SKM-1 (cell line): Measurements from ENCODE around the gene SV2C.

ENCODE experiments used
- DNase-seq: peaks from one replicate; lab custom pipeline; 2025; ENCODE audit not compliant: unreplicated experiment; lab: John Stamatoyannopoulos, UW

The SV2C gene

DNA sequence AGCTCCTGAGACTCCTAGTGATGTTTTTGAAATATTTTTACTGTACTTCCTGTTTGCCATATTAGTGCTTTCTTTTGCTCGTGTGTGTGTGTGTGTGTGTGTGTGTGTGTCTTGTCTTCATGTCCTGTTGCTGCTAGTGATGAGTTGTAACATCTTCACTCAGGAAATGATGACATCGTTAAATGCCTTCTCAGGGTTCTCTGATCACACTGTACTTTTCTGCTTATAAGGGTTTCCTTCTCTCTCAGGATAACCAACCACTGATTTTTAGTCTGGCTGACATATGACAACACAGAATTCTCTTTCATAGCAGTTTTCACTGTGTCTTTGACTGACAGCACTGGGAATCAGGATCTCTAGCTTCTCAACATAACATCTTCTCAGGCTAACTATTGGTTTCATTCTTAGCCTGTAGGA lies 16.1 kb downstream of the SV2C start:
- no peak for DNase-seq

- no peak for DNase-seq
These were observed 16.6 kb downstream of the SV2C start for GRCh38 chr5:76099756-76100155.

GRCh38 chr5:76104027-76104426 lies 20.8 kb downstream of the SV2C start:
- no peak for DNase-seq

- DNase-seq = no peak
These were observed 23.0 kb downstream of the SV2C start for GRCh38 chr5:76106149-76106548.

GRCh38 chr5:76111477-76112174 lies 28.4 kb downstream of the SV2C start:
- no peak for DNase-seq

DNA sequence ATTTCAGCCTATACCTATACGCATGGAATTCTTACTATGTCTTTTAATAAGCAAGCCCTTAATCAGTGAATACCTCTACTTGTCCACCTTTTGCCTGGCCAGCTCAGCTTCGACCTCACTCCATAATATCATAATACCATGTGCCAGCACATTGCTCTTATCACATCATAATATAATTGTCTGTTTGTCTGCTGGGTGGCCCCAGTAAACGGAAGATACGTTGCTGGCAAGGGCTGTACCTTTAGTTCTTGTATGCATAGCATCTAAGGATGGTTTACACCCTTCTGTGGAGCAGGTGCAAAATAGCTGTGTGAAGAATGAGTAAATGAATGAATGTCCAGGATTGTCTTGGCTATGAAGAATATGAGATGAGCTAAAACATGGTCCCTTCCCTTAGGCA lies 29.9 kb downstream of the SV2C start:
- no peak for DNase-seq

GRCh38 chr5:76114179-76114851 lies 31.1 kb downstream of the SV2C start:
- DNase-seq = no peak

DNA sequence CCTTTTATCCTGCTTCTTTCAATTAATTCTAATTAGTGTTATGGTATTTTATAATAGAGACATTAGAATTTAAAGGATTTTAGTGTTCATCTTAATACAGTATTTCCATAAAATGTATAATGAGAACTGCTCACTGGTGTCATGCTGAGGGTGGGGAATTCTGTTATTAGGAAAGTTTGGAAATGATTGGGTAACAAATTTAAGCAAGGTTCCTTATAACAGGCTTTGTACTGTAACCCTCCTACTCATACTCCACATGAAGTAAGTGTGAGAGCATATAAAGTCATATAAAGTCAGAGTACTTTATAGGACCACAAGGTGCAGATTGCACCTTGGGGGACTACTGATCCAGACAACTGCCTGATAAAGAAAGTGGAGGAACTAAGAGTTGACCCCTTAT lies 42.2 kb downstream of the SV2C start:
- DNase-seq = no peak

- DNase-seq = no peak
These were observed 42.7 kb downstream of the SV2C start for GRCh38 chr5:76125888-76126287.

DNA sequence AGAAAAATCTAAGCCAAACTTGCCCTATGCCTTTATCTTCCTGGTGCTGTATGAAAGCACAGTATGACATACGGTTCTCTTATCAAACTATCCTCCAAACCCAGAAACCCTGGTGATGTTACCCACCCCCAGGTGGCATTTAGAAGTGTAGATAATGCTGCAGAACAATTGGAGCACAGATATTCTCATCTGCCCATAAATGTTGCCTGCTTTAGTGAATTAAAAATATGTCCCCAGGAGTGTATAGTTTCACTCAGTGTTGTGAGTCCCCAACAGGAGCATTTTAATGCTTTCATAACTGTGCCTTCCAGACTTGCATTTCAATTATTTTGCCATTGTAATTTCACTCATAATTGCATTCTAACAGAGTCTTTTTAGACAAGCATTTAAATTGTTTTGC lies 50.8 kb downstream of the SV2C start:
- no peak for DNase-seq

DNA sequence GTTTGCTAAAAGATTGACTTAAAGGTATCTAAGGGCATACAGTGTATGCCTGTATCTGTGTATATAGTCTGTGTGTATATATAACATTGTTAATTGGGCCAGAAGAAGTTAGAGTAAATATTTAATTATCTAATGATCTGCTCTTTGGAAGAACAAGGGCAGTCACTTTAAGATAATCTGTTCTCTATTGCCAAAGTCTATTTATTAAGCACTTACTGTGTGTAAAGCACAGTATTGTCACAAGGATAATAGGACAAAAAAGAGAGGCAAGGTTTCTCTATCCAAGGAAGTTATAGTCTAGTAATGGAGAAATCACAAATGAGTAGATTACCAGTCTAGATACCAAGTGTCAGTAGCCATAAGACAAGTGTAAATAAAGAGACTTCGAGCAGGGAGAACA lies 51.5 kb downstream of the SV2C start:
- DNase-seq = no peak

DNA sequence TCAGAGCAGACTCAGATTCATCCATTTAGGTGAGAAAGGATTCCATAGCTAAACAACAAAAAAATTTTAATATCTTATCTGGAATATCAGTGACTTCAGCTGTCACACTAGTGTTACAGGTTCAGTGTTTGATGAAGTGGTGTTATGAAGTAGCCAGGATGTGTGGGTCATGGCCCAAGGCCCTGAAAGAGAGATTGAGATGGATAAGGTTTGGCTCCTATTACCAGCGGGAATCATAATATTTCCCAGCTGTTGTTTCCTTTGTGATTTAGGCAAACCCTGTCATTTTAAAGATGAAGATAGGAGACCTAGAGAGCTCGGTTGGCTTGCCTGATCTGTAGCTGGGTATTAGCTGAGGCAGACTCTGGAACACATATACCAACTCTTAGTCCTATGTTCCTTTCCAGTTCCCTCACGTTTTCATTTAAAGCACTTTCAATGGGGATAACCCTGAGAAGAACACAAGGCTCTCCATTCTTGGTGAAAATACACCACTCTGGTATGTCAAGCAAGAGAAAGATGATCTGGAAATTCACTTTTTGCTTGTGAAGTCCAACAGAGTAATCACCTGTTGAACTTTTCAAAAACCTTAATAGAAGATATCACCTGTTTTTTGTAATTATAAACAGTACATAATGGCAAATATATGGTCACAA lies 54.8 kb downstream of the SV2C start:
- DNase-seq = no peak

DNA sequence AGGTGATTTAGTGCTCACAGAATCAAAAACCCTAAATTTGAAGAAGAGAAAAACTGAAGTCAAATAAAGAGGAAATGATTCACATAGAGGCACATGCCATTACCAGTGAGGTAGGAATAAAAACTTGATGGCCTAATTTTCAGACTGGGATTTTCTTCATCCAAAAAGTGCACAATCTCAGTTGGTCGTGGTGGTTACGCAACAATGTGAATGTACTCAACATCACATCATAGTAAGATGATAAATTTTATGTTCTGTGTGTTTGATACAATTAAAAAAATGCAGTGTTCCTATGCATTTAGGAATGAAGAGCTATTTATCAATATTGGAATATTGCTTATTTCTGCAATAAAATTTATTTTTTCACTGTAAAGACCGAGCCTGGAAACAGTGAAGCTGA lies 60.7 kb downstream of the SV2C start:
- DNase-seq = no peak

DNA sequence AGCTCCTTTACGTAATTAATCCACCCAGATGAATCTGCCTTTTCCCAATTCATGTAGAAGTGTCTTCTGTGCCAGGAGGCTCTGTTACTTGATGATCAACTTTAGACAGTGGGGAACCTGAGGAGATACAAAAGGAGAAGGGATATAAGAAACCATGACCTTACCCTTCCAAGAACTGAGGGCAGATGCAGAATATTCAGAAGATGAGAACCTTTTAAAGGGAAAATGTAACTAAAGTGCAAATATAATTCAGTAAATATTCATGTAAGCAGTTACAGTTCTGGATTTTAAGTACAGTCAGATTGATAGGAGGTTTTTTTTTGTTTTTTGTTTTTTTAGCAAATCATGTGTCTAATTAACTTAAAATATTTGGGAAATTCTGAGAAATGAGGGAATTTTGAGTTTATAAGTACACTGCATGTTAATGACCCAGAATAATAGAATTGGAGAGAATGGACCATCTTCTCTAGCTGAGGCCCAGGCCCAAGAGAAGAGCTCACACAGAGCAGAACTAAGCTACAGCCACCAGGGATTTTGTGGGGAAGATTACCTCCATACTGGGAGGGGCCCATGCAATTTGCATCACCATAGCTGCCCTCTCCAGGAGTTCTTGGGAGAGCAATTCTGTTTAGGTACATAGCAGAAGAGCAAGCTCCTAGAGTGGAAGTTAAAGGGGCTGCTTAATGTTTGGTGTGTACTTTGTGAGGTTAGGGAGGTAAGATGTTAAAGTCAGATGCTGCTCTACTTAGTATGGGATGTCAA lies 61.5 kb downstream of the SV2C start:
- no peak for DNase-seq

- DNase-seq = no peak
These were observed 62.8 kb downstream of the SV2C start for GRCh38 chr5:76145945-76146344.

- no peak for DNase-seq
These were observed 66.5 kb downstream of the SV2C start for GRCh38 chr5:76149636-76150035.

- DNase-seq = no peak
These were observed 69.0 kb downstream of the SV2C start for GRCh38 chr5:76152161-76152560.

DNA sequence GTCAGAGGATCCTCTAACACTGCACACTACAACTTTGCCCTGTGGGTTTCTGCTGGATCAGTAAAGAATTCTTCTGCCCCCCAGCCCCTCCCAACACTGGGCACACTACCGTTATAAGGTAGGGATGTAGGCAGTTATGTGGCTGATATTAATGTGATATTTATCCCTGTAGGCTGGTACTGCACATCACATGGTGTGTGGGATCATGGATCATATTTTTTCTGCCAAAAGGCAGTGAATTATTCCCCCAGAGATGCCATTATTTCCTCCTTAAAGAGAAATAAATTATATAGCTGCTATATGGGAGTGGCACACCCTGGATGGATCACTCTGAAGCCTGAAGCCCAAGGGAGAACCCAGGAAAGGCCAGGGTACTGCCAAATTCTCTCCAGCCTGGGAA lies 69.5 kb downstream of the SV2C start:
- no peak for DNase-seq

DNA sequence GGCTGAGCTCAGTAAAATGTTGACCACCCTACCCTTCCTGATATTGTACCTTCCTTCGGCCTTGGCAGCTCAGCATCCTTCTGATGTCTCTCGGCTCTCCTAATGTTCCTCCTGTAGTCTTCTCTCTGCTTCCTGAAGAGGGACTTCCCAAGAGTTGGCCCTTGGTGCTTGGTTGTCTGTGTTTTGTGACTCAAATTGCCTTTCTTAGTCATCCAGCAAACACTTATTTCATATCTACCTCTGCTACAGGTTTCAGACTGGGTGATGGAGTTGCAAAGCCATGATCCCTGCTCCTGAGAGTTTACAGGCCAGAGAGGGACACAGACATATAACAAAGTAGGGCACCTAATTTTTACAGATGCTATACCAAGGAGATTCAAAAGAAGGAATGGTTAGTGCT lies 70.1 kb downstream of the SV2C start:
- DNase-seq = no peak

DNA sequence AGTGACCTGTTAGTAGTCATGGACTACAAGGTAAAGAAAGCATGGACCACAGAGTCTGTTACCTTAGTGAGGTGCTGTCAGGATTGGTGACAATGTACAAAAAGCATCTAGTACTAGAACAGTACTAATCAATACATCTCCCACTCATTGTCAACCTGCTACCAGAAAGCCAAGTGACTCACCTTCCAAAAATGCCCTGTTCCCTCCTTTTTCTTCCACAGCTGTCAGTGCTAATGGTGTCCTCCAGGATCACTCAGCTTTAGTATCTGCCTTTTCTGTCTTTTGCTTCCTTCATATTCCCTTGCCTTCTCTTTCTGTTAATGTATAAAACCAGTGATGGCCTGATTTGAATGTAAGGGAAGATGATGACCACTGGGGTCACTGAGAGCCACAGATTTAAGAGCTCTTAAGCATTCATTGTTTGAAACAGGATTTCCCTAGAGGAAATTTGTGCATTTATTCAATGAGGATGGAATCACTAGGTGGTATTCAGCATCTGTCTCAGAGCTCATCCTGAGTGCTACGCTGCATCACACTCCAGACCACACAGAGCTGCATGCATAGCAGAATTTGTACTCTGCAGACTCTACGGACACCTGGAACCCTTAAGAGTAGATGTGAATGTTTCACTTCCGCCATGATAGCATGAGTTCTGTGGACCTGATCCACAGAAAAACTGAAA lies 71.0 kb downstream of the SV2C start:
- no peak for DNase-seq

DNA sequence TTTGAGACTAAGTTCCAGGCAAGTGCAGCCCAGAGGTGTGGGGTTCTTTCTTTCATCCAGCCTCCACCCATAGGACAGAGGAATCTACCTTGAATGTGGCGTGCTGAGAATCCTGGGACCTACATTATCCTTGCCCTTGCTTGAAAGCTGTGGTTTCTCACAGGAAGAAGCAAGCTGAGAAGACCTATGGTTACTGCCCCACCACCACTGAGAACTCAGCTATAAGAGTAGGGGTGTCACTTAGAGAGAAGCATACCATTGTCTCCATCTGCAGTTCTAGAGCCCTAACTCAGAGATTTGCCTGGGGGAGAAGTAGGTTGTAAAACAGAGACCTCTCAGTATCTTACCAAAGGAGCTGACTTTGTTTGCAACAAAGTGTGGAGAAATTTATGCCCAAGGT lies 72.4 kb downstream of the SV2C start:
- DNase-seq = no peak
